Measurements from ENCODE around the gene AFAP1L2.
"Not testable (repeated sequence)": the region's sequence is repeated elsewhere in the genome, so short reads cannot be mapped to it uniquely, and the experiment has no call there.

- TF ChIP-seq, protein P1, sequence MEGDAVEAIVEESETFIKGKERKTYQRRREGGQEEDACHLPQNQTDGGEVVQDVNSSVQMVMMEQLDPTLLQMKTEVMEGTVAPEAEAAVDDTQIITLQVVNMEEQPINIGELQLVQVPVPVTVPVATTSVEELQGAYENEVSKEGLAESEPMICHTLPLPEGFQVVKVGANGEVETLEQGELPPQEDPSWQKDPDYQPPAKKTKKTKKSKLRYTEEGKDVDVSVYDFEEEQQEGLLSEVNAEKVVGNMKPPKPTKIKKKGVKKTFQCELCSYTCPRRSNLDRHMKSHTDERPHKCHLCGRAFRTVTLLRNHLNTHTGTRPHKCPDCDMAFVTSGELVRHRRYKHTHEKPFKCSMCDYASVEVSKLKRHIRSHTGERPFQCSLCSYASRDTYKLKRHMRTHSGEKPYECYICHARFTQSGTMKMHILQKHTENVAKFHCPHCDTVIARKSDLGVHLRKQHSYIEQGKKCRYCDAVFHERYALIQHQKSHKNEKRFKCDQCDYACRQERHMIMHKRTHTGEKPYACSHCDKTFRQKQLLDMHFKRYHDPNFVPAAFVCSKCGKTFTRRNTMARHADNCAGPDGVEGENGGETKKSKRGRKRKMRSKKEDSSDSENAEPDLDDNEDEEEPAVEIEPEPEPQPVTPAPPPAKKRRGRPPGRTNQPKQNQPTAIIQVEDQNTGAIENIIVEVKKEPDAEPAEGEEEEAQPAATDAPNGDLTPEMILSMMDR (conservative IDR thresholded peaks at IDR 0.05; ENCODE audit: low read length), result not testable (repeated sequence)
- not testable (repeated sequence) for TF ChIP-seq EZH2phosphoT487 (IDR thresholded peaks at IDR 0.05; ENCODE audit: borderline replicate concordance)
These were observed 70.9 kb downstream of the AFAP1L2 start for GRCh38 chr10:114333441-114333840.
